Measurements from ENCODE around the gene HES4.
A peak's percentile ranks its signal among the peaks of the same experiment; 100 is the strongest.
"Not testable (repeated sequence)": the region's sequence is repeated elsewhere in the genome, so short reads cannot be mapped to it uniquely, and the experiment has no call there.

Gene HES4

DNA sequence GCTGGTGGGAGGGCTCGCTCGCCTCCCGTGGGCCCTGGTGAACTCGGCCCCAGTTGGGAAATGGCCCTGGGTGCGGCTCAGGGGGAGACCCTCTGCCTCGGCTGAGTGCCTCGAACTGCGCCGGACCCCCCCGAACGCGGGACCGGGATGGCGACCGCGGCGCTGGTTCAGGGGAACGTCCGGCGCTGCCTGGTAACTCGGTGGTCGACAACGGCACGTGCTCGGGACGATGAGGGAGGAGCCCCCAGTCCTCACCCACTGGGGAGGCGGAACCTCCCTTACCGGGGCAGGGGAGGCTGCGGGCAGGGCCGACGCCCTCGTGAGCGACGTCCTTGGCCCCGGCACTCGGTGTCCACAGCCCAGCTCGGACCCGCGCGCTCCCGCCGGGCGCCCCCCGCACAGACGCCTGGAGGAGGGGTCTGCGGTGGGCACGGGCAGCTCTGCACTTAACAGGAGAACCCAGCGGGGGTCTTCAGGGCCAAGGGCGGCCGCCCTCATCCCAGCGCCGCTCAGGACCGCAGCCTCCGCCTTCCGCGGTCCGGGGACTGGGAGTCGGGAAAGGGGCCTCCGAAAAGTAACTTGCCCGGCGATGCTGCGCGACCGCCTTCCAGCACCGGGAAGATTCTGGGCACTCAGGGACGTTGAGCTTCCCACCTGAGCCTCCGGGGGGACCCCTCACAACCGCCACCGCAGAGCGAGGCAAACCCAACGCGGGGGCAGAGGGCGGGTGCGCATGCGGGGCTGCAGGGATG is 1.7 kb downstream of the HES4 start:
- no peak for DNase-seq

DNA sequence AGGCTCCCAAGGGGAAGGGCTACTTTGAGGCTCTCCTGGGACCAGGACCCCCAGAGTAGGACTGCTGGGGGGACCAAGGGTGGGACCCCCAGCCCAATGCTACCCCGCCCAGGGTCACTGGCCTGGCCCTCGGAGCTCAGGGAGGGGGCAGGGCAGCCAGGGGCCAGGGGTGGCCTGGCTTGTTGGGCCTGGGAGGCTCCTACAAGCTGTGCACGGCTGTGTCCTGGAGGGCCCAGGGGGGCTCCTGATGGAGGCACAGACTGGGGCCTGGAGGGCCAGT is 2.2 kb downstream of the HES4 start:
- no peak for DNase-seq

DNA sequence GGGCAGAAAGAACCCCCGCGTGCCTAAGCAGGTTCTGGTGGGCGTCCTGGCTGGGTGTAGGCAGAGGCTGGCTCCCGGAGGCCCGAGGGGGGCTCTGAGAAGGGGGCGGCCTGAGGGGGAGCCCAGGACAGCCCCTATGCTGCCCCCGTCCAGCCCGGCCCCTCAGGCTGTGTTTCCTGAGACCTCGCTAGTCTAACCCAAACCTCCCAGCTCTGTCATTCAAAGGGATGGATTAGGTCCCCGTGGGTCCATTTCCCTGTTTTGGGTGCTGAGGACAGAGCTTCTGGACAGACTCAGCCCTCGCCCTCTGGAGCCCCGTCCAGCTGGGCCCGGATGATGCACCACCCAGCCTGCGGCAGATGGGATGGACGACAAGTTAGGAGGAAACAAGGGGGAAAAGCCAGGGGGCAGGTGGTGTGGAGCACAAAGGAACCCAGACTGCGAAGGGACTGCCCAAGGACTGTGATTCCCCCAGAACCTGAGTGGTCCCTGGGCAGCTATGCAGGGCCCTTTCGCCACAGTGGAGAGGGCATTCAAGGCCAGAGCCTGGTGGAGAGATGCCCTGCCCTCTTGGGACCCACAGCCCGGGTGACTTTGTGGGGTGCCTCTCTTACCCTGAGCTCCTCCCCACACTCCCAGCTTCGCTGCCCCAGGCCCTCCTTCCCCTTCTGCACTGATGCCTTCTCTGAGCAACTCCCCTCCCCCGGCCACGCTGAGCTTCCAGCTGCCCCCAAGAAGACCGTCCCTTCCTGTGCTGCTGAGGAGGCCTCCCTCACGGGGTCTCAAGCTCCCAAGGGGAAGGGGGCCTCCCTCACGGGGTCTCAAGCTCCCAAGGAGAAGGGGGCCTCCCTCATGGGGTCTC is 2.8 kb downstream of the HES4 start:
- no peak for DNase-seq

DNA sequence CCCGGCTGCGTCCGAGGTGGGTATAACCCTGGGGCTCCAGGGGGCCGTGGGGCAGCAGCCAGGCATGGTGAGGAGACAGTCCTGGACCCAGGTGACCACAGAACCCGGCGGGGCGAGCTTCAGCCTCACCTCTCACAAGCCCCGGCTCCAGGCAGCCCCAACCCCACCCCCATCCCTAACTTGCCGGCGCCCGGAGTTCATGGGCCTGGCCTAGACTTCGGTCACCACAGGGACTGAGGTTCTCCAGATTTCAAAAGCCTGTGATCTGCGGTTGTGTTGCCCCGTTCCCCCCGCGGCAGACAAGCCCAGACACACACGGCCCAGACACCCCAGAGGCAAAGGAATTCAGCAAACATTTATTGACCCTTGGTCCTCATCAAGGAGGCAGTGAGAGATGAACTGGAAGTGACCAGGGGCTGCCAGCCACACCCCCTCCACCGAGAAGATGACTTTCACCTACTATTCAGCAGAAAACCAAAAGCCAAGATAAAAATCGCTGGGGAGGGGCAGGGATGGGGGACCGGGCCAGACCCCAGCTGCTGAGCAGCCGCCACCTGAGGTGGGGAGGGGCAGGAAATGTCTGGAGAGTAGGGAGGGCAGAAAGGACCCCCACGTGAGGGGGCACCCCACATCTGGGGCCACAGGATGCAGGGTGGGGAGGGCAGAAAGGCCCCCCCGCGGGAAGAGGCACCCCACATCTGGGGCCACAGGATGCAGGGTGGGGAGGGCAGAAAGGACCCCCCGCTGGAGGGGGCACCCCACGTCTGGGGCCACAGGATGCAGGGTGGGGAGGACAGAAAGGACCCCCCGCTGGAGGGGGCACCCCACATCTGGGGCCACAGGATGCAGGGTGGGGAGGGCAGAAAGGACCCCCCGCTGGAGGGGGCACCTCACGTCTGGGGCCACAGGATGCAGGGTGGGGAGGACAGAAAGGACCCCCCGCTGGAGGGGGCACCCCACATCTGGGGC is 3.9 kb downstream of the HES4 start:
- no peak for DNase-seq

DNA sequence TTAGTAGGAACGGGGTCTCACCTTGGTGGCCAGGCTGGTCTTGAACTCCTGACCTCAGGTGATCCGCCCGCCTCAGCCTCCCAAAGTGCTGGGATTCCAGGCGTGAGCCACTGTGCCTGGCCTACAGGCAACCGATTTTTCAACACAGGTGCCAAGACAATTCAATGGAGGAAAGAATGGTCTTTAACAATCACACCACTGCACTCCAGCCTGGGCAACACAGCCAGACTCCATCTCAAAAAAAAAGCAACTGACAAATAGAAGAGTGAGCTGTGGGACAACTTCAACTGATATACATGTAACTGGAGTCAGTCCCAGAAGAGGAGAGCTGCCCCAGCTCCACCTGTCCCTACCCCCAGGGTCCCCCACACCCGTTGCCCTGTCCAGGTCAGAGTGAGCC is 5.4 kb downstream of the HES4 start:
- not testable (repeated sequence) for DNase-seq

DNA sequence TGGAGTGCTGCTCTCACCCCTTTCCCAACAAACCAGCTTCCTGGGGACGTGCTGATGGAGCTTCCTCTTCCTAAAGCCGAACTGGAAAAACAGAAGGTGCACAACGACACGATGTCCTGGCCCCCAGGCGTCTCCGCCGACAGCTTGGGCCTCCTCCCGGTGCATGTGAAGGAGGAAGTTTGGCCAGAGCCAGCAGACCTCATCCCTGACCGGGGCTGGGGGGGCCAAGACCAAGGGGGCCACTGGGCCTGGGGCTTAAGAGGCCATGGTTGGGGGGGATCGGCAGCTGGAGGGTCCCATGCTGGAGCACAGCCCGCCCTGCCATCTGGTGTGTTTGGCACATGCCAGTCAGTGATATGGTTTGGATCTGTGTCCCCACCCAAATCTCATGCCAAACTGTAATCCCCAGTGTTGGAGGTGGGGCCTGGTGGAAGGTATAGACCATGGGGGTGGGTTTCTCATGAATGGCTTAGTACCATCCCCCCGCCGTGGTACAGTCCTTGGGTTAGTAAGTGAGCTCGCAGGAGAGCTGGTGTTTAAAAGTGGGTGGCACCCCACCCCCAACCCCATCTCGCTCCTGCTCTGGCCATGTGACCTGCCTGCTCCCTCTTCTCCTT is 6.4 kb downstream of the HES4 start:
- no peak for DNase-seq

DNA sequence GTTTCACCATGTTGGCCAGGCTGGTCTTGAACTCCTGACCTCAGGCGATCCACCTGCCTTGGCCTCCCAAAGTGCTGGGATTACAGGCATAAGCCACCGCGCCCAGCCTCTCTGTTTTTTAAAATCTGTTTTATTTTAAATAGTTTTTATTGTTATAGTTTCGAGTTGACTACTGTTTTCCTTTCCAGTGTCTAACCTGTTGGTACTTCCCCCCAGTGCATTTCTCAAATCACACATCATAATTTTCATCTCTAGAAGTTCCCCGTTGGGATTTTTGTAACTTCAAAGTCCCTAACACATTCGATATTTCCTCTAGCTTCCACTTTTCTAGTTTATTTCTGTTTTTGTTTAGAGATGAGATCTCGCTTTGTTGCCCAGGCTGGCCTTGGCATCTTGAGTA is 7.5 kb downstream of the HES4 start:
- DNase-seq: no peak

DNA sequence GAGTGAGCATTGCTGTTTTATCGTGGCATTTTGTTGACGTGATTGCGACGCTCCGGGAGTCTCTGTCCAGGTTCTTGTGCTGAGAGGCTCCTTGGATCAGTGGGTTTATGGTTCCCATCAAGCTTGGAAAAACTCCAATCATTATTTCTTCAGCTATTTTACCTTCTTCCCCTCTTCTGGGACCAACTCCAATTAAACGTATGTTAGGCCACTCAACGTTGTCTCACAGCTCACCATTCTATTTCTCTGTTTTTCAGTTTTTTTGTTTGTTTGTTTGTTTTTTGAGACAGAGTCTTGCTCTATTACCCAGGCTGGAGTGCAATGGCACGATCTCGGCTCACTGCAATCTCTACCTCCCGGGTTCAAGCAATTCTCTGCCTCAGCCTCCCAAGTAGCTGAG is 8.0 kb downstream of the HES4 start:
- DNase-seq: no peak

DNA sequence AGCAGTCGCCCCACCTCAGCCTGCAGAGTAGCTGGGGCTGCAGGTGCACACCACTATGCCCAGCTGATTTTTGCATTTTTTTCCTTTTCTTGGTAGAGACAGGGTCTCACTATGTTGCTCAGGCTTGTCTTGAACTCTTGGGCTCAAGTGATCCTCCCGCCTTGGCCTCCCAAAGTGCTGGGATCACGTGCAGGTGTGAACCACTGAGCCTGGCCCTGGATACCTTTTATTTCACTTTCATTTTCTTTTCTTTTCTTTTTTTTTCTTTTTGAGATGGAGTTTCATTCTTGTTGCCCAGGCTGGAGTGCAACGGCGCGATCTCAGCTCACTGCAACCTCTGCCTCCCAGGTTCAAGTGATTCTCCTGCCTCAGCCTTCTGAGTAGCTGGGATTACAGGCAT is 8.6 kb downstream of the HES4 start:
- DNase-seq: not testable (repeated sequence)

DNA sequence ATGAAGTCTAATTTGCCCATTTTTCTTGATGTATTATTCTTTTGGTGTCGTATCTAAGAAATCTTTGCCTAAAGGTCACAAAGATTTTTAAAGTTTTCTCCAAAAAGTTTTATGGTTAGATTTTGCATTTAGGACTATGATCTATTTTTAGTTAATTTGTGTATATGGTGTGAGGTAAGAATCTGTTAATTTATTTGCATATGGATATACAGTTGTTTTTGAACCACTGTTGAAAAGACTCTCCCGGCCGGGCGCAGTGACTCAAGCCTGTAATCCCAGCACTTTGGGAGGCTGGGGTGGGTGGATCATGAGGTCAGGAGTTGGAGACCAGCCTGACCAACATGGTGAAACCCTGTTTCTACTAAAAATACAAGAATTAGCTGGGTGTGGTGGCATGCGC is 11.8 kb downstream of the HES4 start:
- not testable (repeated sequence) for DNase-seq

DNA sequence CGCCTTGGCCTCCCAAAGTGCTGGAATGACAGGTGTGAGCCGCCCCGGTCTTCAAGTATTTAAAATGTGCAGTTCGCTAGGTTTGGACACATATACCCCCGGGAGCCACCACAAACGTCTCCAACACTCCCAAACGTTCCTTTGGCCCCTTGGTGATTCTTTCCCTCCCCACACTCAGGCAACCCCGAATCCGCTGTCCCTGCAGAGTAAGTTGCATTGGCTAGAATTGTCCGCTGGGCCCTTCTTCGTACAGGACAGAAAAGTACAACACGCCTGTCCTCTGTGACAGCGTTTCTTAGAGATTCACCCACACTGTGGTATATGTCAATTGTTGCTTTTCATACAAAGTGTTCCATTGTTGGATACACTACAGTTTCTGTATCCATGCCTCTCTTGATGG is 14.8 kb downstream of the HES4 start:
- no peak for DNase-seq

DNA sequence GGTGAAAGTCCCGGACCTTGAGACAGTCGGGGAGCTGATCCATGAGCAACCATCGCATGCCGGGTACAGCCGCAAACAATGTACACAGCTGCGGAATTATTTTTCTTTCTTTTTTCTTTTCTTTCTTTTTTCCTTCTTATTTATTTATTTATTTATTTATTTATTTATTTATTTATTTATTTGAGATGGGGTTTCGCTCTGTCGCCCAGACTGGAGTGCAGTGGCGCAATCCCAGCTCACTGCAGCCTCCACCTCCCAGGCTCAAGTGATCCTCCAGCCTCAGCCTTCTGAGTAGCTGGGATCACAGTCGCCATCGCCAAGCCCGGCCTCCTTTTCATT is 15.5 kb downstream of the HES4 start:
- no peak for DNase-seq

DNA sequence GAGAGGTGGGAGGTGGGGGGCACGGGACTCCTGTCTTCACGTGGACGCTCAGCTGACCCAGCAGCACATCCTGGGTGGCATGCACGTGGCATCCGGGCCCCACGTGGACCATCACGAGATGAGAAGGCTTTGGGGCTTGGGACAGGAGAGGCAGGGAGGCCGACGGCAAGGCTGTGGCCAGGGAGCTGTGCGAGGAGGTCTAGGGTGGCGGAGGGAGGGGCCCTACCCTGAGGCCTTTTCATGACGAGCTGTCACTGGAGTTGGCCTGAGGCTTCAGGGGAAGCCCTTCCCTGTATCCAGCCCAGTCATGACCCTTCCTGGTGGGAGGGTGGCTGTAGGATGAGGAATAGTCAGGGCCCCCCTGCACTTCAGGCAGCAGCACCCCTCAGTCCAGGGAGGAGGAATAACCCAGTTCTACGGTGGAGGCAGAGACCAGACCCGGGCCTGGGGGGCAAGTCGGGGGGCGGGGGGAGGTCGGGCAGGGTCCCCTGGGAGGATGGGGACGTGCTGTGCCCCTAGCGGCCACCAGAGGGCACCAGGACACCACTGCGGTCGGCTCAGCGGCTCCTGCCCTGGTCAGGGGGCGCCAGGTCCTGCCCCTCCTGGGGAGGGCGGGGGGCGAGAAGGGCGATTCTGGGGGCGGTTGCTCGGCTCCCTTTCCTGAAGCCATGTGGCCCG is 16.0 kb downstream of the HES4 start:
- DNase-seq: peak; percentile 87

DNA sequence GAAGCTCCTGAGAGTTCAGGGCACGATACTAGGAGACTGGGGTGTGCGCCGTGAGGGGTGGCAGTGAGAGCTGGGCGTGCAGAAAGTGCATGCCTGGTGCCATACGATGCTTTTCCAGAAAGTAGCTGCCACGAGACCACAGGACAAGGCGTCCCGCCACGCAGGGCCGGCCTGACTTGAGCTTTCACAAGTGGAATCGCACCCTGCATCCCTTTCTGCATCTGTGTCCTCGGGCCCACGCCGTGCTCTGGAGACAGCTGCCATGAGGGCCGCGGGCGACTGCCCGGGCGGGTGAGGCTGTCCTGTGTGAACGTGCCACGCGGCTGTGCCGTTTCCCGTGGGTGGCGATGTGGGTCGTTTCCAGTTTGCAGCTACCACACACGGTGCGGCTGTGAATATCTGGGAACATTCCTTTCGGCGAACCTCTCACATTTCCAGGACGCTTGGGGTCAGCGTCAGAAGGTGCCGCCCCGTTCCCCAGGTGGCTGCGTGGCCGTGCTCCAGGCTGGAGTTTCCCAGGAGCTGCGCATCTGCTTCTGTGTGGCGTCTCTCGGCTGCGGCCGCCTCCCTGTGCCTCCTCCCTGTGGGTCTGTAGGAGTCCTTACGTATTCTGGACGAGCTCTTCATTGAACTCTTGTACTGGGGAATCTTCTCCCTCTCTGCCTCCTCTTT is 17.0 kb downstream of the HES4 start:
- no peak for DNase-seq

DNA sequence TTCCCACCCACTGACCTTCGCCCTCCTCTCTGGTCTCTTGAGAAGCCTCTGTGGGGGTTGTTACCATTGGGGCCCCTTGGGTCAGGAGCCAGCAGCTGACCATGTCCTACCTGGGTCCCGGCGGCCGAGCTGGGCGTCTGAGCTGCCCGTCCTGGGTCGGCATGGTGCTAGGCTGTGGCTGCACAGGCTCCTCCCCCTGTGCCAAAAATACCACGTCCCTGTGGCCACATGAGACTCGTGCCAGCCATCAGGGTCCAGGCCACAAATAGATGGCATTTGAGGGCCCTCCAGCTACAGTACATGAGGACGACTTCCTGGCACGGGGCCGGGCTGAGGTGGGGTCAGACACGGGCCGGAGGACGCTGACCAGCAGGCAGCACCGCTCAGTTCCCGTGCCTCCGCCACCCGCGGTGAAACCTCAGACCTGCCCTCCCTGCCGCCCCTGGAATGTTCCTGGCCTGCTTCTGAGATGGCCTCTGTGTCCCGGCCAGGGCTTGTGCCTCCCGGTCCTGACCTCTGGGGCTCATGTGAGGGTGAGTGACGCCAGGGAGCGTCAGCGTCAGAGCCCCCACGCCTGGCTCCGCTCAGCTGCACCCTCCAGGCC is 17.8 kb downstream of the HES4 start, which contains the start of gene PERM1:
Gene PERM1 (minus strand): TSS at position 139 of the 604 bp plus-strand sequence. CDS start 1,064 bp downstream, outside the sequence.
- DNase-seq: no peak

DNA sequence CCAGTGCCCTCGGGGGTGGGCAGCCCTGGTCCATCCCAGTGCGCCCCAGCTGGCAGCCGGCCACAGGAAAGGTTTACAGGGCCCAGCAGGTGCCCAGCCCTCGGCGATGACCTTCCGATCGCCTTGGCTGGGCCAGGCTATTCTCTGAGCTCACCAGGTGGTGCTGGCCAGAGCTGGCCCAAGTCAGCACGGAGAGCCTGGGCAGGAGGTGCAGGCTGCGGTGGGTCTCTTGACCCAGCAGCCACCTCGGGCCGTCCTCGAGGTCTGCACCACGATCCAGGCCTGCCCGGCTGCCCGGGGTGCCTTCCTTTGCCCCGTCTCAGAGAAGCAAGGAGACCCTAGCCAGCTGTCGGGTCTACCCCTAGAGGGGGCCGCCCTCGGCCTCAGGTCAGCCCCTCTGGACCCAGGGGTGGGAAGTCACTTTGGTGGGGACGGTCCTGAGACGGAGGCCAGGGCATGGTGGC is 18.4 kb downstream of the HES4 start:
- DNase-seq: no peak

DNA sequence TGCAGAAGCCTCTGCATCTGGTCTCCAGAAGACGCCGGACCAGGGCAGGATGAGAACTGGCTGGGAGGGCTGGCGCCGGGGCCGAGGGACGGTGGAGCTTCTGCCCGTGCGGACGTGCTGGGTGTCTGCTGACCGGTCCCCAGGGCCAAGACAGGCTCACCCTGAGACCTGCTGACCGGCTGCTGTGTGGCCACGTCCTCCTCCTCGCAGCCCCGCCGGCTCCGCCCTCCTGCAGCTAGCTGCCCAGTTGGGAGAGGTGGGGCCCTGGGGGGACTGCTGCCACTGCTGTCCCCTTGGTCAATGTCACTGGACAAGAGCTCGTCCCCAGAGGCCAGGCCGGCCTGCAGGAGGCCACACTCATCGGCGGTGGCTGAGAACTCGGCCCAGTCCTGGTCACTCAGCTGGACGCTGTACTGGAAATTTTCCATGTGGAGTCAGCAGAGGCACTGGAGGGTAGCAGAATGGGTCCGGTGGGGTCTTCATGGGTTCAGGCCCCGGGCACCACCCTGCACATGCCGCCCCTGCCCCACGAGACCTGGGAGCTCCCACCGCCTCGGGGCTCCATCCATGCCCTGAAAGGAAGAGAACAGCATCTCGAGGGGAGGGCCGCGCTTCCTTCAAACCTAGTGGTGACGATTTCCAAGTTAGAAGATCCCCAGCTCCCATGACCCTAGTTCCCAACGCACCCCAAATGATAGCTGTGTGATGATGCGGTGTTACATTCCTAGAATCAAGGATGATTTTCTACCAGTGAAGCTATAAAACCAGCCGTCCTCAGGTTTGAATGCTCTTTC is 19.1 kb downstream of the HES4 start:
- DNase-seq: no peak

DNA sequence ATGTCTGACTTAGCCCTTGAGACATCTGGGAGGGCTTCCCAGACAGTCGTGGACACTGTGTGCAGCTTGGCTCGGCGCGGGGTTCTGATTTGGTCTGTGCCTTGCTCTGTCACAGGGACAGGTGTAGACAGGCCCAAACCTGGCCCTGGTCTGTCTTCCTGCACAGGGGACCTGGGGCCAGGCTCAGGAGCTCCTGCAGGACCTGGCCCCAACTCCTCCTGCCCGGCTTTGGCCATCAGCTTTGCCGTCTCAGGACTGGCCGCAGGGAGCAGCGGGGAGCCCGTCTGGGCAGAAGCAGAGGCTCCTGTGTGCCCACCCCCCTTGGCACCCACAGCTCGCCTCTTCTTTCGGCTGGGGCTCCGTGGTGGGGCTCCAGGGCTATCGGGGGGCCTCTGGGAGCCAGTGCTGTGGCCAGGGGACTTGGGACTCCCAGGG is 19.7 kb downstream of the HES4 start:
- DNase-seq: no peak

DNA sequence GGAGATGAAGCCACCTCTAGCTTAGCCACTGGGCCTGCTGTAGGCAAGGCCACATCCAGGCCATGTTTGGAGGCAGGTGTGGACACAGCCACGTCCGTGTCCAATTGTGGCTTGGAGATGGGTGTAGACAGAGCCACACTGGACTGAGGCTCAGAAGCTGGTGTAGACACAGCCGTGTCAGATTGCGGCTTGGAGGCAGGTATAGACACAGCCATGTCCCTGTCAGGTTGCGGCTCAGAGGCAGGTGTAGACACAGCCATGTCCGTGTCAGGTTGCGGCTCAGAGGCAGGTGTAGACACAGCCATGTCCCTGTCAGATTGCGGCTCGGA is 20.2 kb downstream of the HES4 start:
- DNase-seq: no peak

Measured in activated CD8-positive, alpha-beta memory T cell treated with anti-CD3 and anti-CD28 coated beads, Interleukin-2, amount 50 U/mL, for 48 hours (primary cell).